Stimulated activated CD4-positive, alpha-beta T cell treated with anti-CD3 and anti-CD28 coated beads, Interleukin-4, amount 100 ng/mL, for 48 hours (primary cell): ENCODE results near the gene DACH1.
"Not testable (repeated sequence)": the region's sequence is repeated elsewhere in the genome, so short reads cannot be mapped to it uniquely, and the experiment has no call there.

ENCODE experiments used
- DNase-seq, 2 donors: peaks; one replicate each; pipeline ENCODE4 v3.0.0-alpha.2; 2020; ENCODE audit warnings: low read depth in 2 of 2

The DACH1 gene

GRCh38 chr13:71865874-71866334 lies 1.1 kb downstream of the DACH1 start:
- DNase-seq: no peak

- DNase-seq: no peak
Observed at GRCh38 chr13:71864986-71865873, 1.8 kb downstream of the DACH1 start.

GRCh38 chr13:71864094-71864985 lies 2.7 kb downstream of the DACH1 start:
- peak in 1 of 2 donors; percentile 7 for DNase-seq

- DNase-seq: no peak
Observed at GRCh38 chr13:71863254-71863865, 3.6 kb downstream of the DACH1 start.

GRCh38 chr13:71862459-71862943 lies 4.5 kb downstream of the DACH1 start:
- no peak for DNase-seq

- no peak for DNase-seq
Observed at GRCh38 chr13:71861769-71862458, 5.1 kb downstream of the DACH1 start.

- no peak for DNase-seq
Observed at GRCh38 chr13:71860547-71861138, 6.4 kb downstream of the DACH1 start.

- DNase-seq: no peak
Observed at GRCh38 chr13:71858647-71859046, 8.4 kb downstream of the DACH1 start.

- DNase-seq: no peak
Observed at GRCh38 chr13:71856548-71857043, 10.4 kb downstream of the DACH1 start.

GRCh38 chr13:71854401-71854800 lies 12.6 kb downstream of the DACH1 start:
- no peak for DNase-seq

- DNase-seq: no peak
Observed at GRCh38 chr13:71853725-71854124, 13.3 kb downstream of the DACH1 start.

GRCh38 chr13:71852736-71853135 lies 14.3 kb downstream of the DACH1 start:
- no peak for DNase-seq

GRCh38 chr13:71851498-71852409 lies 15.2 kb downstream of the DACH1 start:
- DNase-seq: no peak

- DNase-seq: no peak
Observed at GRCh38 chr13:71842003-71842402, 25.0 kb downstream of the DACH1 start.

GRCh38 chr13:71838842-71839241 lies 28.2 kb downstream of the DACH1 start:
- no peak for DNase-seq

GRCh38 chr13:71837582-71837981 lies 29.4 kb downstream of the DACH1 start:
- not testable (repeated sequence) for DNase-seq

- DNase-seq: no peak
Observed at GRCh38 chr13:71831716-71832115, 35.3 kb downstream of the DACH1 start.

- DNase-seq: no peak
Observed at GRCh38 chr13:71830736-71831135, 36.3 kb downstream of the DACH1 start.

GRCh38 chr13:71830323-71830722 lies 36.7 kb downstream of the DACH1 start:
- no peak for DNase-seq

- no peak for DNase-seq
Observed at GRCh38 chr13:71829547-71829946, 37.5 kb downstream of the DACH1 start.
